Measurements from ENCODE around the gene ENTREP1.

DNA sequence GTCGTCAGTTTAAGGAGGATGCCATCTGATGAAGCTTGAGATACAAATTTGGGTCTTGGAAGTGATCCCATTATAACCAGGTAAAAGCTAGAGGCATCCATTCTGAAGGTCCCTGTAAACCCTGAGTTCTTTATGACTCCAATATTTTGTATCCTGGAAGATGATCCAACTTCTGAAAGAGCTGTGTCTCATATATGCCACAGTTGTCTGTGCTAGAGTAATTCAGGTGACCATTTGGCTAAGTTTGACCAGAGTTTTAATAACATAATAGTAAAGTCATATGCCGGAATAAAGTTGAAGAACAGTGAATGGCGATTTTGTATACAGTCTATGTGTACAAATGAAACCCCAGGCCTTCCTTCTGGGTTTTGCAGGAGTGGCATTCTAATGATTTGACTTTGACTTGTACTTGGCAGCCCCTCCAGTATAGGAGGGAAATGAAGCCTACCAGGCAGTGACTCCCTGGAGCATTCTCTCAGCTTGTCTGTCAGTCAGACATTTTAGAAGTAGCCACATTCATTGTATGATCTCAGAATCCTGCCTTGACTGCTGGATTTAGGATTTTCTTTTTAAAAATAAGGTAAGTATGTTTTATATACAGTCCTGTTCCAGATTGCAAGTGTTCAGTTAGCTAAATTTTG is 39.6 kb downstream of the ENTREP1 start:
- TF ChIP-seq, protein P1, sequence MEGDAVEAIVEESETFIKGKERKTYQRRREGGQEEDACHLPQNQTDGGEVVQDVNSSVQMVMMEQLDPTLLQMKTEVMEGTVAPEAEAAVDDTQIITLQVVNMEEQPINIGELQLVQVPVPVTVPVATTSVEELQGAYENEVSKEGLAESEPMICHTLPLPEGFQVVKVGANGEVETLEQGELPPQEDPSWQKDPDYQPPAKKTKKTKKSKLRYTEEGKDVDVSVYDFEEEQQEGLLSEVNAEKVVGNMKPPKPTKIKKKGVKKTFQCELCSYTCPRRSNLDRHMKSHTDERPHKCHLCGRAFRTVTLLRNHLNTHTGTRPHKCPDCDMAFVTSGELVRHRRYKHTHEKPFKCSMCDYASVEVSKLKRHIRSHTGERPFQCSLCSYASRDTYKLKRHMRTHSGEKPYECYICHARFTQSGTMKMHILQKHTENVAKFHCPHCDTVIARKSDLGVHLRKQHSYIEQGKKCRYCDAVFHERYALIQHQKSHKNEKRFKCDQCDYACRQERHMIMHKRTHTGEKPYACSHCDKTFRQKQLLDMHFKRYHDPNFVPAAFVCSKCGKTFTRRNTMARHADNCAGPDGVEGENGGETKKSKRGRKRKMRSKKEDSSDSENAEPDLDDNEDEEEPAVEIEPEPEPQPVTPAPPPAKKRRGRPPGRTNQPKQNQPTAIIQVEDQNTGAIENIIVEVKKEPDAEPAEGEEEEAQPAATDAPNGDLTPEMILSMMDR (conservative IDR thresholded peaks at IDR 0.05) = no peak
- no peak for TF ChIP-seq EZH2 (IDR thresholded peaks at IDR 0.05; ENCODE audit: low read depth)
